GM23338 (cell line): ENCODE results near the gene CAMSAP1. TPM values are rescaled to one million over a fixed set of nuclear protein-coding genes. Genes with fewer than 3 reads are reported as not detected.

Experiments used
- ATAC-seq: fragments of 200-7000 bp; cut with Tn5 transposase; 3 replicates; pipeline ENCODE4 v1.9.1; 2020
- DNase-seq: peaks from one replicate; pipeline ENCODE4 v3.0.0-alpha.2; 2015; ENCODE audit warnings: low spot score
- H2AFZ ChIP-seq: fragments of 200-600 bp; sonication (generic); 2 replicates; pipeline ENCODE4 v1.8.0; 2016; ENCODE audit warnings: antibody characterized with exemption, mild to moderate bottlenecking, moderate library complexity
- H3F3A ChIP-seq: fragments of 200-600 bp; sonication (generic); replicated peaks from 2 replicates; pipeline ENCODE4 v1.8.0; 2017; ENCODE audit warnings: antibody characterized with exemption, mixed run types, low read depth
- H3K27ac ChIP-seq: fragments of 200-600 bp; sonication (generic); 2 replicates; pipeline ENCODE4 v1.6.1; 2016; ENCODE audit warnings: low read depth
- H3K27me3 ChIP-seq: fragments of 200-600 bp; sonication (generic); 2 replicates; pipeline ENCODE4 v1.8.0; 2016; ENCODE audit warnings: mild to moderate bottlenecking, mixed run types, moderate library complexity; ENCODE audit not compliant: insufficient read depth
- H3K36me3 ChIP-seq: fragments of 200-600 bp; sonication (generic); 2 replicates; pipeline ENCODE4 v1.8.0; 2016; ENCODE audit warnings: mild to moderate bottlenecking; ENCODE audit not compliant: insufficient read depth
- H3K4me1 ChIP-seq: fragments of 200-600 bp; sonication (generic); 2 replicates; pipeline ENCODE4 v1.8.0; 2016; ENCODE audit warnings: mild to moderate bottlenecking, moderate library complexity; ENCODE audit not compliant: insufficient read depth
- H3K4me2 ChIP-seq: fragments of 200-600 bp; sonication (generic); 2 replicates; pipeline ENCODE4 v1.7.1; 2017; ENCODE audit warnings: mixed run types
- H3K4me3 ChIP-seq: fragments of 200-600 bp; sonication (generic); 2 replicates; pipeline ENCODE4 v1.6.1; 2016; ENCODE audit warnings: mixed run types
- H3K79me2 ChIP-seq: fragments of 200-600 bp; sonication (generic); replicated peaks from 2 replicates; pipeline ENCODE4 v1.8.0; 2017; ENCODE audit warnings: mild to moderate bottlenecking; ENCODE audit not compliant: insufficient read depth
- H3K9me2 ChIP-seq: fragments of 200-600 bp; sonication (generic); 2 replicates; pipeline ENCODE4 v1.8.0; 2017; ENCODE audit not compliant: insufficient read depth
- H4K20me1 ChIP-seq: fragments of 200-600 bp; sonication (generic); replicated peaks from 2 replicates; pipeline ENCODE4 v1.8.0; 2017; ENCODE audit warnings: mild to moderate bottlenecking; ENCODE audit not compliant: insufficient read depth
- H3K27ac Mint-ChIP-seq: 2 replicates; pipeline ENCODE4 v1.8.0; 2020; ENCODE audit warnings: inconsistent platforms, mild to moderate bottlenecking, moderate library complexity, mixed read lengths
- H3K27me3 Mint-ChIP-seq: 3 replicates; pipeline ENCODE4 v1.8.0; 2022; ENCODE audit warnings: low read depth, mild to moderate bottlenecking, moderate library complexity, mixed read lengths, inconsistent platforms; ENCODE audit not compliant: insufficient read depth, poor library complexity
- H3K36me3 Mint-ChIP-seq: 3 replicates; pipeline ENCODE4 v1.8.0; 2021; ENCODE audit warnings: low read depth, mild to moderate bottlenecking, inconsistent platforms, moderate library complexity, mixed read lengths
- H3K4me1 Mint-ChIP-seq: 3 replicates; pipeline ENCODE4 v1.8.0; 2020; ENCODE audit warnings: mild to moderate bottlenecking, inconsistent platforms, mixed read lengths
- H3K4me3 Mint-ChIP-seq: 3 replicates; pipeline ENCODE4 v1.8.0; 2021; ENCODE audit warnings: moderate library complexity, mild to moderate bottlenecking, inconsistent platforms, mixed read lengths
- H3K9me3 Mint-ChIP-seq: 3 replicates; pipeline ENCODE4 v1.8.0; 2020; ENCODE audit warnings: moderate library complexity, mild to moderate bottlenecking, inconsistent platforms, mixed read lengths
- CREB1 ChIP-seq: fragments of 250-450 bp; sonication (Bioruptor Pico); IDR thresholded peaks from 2 replicates; pipeline ENCODE4 v1.5.0; 2020; ENCODE audit warnings: low read depth, mild to moderate bottlenecking, moderate library complexity
- EZH2 ChIP-seq: fragments of 200-600 bp; sonication (generic); IDR thresholded peaks from one replicate; pipeline ENCODE4 v1.8.0; 2017; ENCODE audit warnings: antibody characterized with exemption, mild to moderate bottlenecking, low read depth; ENCODE audit not compliant: unreplicated experiment
- EZH2phosphoT487 ChIP-seq: fragments of 200-600 bp; sonication (generic); IDR thresholded peaks from one replicate; pipeline ENCODE4 v1.8.1; 2018; ENCODE audit warnings: antibody characterized with exemption; ENCODE audit not compliant: unreplicated experiment
- NANOG ChIP-seq: IDR thresholded peaks from 2 replicates; pipeline ENCODE4 v1.6.1; 2016; ENCODE audit warnings: antibody characterized with exemption, borderline replicate concordance
- STAT1 ChIP-seq: IDR thresholded peaks from one replicate; pipeline ENCODE4 v1.6.1; 2016; ENCODE audit warnings: antibody characterized with exemption; ENCODE audit not compliant: unreplicated experiment
- ZNF114 ChIP-seq: fragments of 250-450 bp; sonication (Bioruptor Pico); IDR thresholded peaks from 2 replicates; pipeline ENCODE4 v1.5.0; 2020; ENCODE audit warnings: mild to moderate bottlenecking, moderate library complexity
- ZNF331 ChIP-seq: fragments of 250-450 bp; sonication (Bioruptor Pico); IDR thresholded peaks from 2 replicates; pipeline ENCODE4 v1.5.0; 2020; ENCODE audit warnings: low read depth, mild to moderate bottlenecking, moderate library complexity
- polyA plus RNA-seq: library from polyadenylated mRNA; unstranded; fragments of >200 nt; fragmentation: Nextera tagmentation; extraction: Ambion mirVana; gene quantifications from 2 replicates; pipeline ENCODE4 v1.2.1, GENCODE V29; 2016
- total RNA-seq: library from RNA; depleted of rRNA; stranded (reverse); fragments of >200 nt; shearing (Covaris generic); gene quantifications from 2 replicates; pipeline ENCODE4 v1.2.3, GENCODE V29; 2014
- TF ChIP-seq, protein P1 (sequence below): IDR thresholded peaks from one replicate; pipeline ENCODE4 v1.6.1; 2018; ENCODE audit warnings: antibody characterized with exemption; ENCODE audit not compliant: unreplicated experiment
- TF ChIP-seq, protein P2 (sequence below): IDR thresholded peaks from 2 replicates; pipeline ENCODE4 v1.6.1; 2016; ENCODE audit warnings: antibody characterized with exemption
- TF ChIP-seq, protein P3 (sequence below), 2 experiments: fragments of 200-600 bp in 1 of 2; sonication (generic) in 1 of 2; conservative IDR thresholded peaks; 2 replicates each; pipeline versions ENCODE4 v1.5.1 to v1.6.1; 2016 to 2017; ENCODE audit warnings: antibody characterized with exemption in 2 of 2, low read depth in 2 of 2, mild to moderate bottlenecking in 2 of 2, moderate library complexity in 1 of 2

Gene CAMSAP1
- total and polyA plus RNA-seq, 2 experiments from 2014 or later, result 6.9 to 75.4 TPM

DNA sequence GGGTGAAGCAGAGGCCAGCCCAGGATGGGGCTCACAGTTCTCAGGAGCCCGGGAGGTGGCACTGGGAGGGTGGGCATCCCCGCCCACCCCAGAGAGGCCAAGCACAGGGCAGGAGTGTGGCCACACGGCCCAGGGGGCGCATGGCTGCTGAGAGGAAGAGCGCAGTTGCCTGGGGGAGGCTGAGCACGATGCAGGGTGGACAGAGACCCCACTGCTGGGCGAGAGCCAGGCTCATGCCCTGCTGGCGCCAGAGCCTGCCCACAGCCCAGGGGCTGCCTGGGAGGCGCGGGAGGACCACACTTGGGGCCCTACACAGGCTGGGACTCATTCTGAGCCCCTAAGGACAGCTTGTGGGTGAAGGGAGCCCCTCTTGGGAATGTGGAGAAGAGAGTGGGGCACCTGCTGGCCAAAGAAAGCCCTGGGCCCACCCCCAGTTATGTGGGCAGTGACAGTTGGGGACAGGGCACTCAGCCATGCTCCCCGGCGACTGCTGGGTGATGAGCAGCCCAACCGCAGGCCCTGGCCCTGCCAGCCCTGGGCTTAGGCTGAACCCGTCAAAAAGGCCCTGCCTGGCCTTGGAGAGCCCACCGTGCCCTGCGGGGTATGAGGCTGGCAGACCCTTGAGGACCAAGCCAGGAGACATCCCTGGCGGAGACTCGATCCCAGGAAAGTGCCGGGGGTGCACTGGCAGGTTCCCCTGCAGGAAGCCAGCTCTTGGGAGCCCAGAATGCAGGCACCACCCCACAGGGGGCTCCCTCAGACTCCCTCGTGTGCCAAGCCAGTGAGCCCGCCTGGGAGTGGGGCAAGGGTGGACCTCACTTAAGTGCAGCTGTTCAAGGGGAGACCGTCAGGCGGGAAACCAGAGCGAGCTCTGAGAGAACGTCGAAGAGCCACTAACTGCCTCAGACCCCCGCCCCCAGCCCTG lies 21.6 kb upstream of the CAMSAP1 start (continued):
- TF ChIP-seq CREB1 (CRISPR knock-in tag) (no peak), EZH2 (no peak)
- TF ChIP-seq, protein P1, sequence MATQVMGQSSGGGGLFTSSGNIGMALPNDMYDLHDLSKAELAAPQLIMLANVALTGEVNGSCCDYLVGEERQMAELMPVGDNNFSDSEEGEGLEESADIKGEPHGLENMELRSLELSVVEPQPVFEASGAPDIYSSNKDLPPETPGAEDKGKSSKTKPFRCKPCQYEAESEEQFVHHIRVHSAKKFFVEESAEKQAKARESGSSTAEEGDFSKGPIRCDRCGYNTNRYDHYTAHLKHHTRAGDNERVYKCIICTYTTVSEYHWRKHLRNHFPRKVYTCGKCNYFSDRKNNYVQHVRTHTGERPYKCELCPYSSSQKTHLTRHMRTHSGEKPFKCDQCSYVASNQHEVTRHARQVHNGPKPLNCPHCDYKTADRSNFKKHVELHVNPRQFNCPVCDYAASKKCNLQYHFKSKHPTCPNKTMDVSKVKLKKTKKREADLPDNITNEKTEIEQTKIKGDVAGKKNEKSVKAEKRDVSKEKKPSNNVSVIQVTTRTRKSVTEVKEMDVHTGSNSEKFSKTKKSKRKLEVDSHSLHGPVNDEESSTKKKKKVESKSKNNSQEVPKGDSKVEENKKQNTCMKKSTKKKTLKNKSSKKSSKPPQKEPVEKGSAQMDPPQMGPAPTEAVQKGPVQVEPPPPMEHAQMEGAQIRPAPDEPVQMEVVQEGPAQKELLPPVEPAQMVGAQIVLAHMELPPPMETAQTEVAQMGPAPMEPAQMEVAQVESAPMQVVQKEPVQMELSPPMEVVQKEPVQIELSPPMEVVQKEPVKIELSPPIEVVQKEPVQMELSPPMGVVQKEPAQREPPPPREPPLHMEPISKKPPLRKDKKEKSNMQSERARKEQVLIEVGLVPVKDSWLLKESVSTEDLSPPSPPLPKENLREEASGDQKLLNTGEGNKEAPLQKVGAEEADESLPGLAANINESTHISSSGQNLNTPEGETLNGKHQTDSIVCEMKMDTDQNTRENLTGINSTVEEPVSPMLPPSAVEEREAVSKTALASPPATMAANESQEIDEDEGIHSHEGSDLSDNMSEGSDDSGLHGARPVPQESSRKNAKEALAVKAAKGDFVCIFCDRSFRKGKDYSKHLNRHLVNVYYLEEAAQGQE, result no peak

DNA sequence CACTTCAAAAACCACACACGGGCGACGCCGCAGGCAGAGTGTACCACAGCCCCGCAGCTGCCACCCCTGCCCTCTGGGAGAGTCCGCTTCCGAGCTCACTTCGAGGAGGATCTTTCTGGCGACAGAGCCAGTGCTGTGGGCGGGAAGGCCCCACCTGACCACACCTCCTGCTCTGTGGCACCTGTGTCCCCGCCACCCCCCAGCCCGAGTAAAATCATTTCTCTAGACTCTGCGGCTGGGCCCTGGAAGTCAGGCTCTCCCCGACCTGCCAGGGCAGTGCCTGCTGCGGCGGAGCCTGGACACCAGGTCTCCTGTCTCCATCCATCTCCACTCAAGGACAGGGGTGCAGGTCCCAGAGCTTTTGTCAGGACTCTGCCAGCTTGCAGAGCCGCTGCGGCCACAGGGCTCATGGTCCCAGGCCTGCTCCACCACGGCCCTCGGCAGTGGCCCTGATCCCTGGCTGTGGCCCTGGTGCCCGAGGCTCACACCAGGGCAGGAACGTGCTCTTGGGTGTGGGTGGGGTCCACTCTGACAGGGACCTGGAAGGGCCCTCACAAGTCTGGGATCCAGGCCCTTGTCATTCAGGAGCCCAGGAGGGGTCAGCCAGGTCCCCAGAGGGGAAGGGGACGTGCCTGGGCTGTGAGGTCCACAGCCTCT lies 20.9 kb upstream of the CAMSAP1 start:
- peaks cover 23% of the 10 kb centered on the region for H3K27me3 Mint-ChIP-seq
- no peak for ATAC-seq
- TF ChIP-seq NANOG, result no peak
- TF ChIP-seq, protein P2, sequence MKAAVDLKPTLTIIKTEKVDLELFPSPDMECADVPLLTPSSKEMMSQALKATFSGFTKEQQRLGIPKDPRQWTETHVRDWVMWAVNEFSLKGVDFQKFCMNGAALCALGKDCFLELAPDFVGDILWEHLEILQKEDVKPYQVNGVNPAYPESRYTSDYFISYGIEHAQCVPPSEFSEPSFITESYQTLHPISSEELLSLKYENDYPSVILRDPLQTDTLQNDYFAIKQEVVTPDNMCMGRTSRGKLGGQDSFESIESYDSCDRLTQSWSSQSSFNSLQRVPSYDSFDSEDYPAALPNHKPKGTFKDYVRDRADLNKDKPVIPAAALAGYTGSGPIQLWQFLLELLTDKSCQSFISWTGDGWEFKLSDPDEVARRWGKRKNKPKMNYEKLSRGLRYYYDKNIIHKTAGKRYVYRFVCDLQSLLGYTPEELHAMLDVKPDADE, result no peak
- TF ChIP-seq, protein P3, sequence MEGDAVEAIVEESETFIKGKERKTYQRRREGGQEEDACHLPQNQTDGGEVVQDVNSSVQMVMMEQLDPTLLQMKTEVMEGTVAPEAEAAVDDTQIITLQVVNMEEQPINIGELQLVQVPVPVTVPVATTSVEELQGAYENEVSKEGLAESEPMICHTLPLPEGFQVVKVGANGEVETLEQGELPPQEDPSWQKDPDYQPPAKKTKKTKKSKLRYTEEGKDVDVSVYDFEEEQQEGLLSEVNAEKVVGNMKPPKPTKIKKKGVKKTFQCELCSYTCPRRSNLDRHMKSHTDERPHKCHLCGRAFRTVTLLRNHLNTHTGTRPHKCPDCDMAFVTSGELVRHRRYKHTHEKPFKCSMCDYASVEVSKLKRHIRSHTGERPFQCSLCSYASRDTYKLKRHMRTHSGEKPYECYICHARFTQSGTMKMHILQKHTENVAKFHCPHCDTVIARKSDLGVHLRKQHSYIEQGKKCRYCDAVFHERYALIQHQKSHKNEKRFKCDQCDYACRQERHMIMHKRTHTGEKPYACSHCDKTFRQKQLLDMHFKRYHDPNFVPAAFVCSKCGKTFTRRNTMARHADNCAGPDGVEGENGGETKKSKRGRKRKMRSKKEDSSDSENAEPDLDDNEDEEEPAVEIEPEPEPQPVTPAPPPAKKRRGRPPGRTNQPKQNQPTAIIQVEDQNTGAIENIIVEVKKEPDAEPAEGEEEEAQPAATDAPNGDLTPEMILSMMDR (conservative IDR thresholded peaks at IDR 0.05; ENCODE audit: low read depth in 2 of 2), result no peak
- no peak for TF ChIP-seq CREB1 (CRISPR knock-in tag)
- no peak for TF ChIP-seq EZH2phosphoT487
- no peak for TF ChIP-seq STAT1
- no peak for TF ChIP-seq ZNF114 (CRISPR knock-in tag)
- TF ChIP-seq EZH2, result no peak
- TF ChIP-seq ZNF331 (CRISPR knock-in tag), result no peak

More for the DNA sequence above, 20.9 kb upstream of the CAMSAP1 start:
- Mint-ChIP-seq H3K4me3 (no peak overlapping the region), H3K9me3 (no peaks in the 10 kb centered on the region), H3K36me3 (peaks cover 29% of the 10 kb centered on the region), H3K4me1 (peaks cover 5% of the 10 kb centered on the region; the same call in 2 of the 3 replicates), H3K27ac (no peak overlapping the region)
- no peaks in the 10 kb centered on the region for H3K4me1 ChIP-seq
- H3K27me3 ChIP-seq, result no peaks in the 10 kb centered on the region
- 0 out of 2 replicates have a peak, but pooled peaks cover 2% of the 10 kb centered on the region for H3F3A ChIP-seq
- H3K27ac ChIP-seq, result no peak overlapping the region
- H3K4me3 ChIP-seq, result no peak overlapping the region
- H3K4me2 ChIP-seq, result no peak overlapping the region
- H3K79me2 ChIP-seq, result no peaks in the 10 kb centered on the region
- H4K20me1 ChIP-seq, result no peaks in the 10 kb centered on the region
- H3K9me2 ChIP-seq, result no peaks in the 10 kb centered on the region
- H2AFZ ChIP-seq, result no peak overlapping the region
- peaks cover 7% of the 10 kb centered on the region; the same call in 1 of the 2 replicates for H3K36me3 ChIP-seq
- DNase-seq, result no peak
